ENCODE measurements around the gene FAIM.

DNA sequence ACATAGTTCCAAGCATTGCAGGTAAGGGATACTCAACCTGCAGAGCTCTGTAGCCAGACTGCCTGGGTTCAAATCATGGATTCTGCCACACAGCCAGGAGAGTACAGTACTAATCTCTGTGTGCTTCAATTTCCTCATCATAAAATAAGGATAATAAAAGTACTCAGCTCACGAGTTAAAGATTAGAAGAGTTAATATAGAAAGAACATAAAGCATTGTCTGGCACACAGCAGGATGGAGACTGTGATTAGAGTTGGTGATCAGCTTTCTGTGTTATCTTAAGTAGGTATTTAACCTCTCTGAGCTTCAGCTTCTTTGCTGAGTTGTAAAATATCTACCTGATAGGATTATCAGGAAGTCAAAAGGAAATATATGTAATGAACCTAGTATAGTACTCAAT lies 17.2 kb upstream of the FAIM start:
- TF ChIP-seq SMC3 (IDR thresholded peaks at IDR 0.05; ENCODE audit: low read depth, low read length) (no peak), CHD2 (IDR thresholded peaks at IDR 0.05; ENCODE audit: low read length, partially characterized antibody) (no peak), RFX5 (IDR thresholded peaks at IDR 0.05; ENCODE audit: low read length) (no peak), GABPA (IDR thresholded peaks at IDR 0.05; ENCODE audit: low read depth) (no peak), TAF1 (IDR thresholded peaks at IDR 0.05; ENCODE audit: borderline replicate concordance, low read depth, low read length) (no peak), TEAD4 (IDR thresholded peaks at IDR 0.05; ENCODE audit: borderline replicate concordance, insufficient read depth) (no peak), POLR2AphosphoS5 (IDR thresholded peaks at IDR 0.05; ENCODE audit: low read depth, low read length) (no peak)
- TF ChIP-seq, protein P1, sequence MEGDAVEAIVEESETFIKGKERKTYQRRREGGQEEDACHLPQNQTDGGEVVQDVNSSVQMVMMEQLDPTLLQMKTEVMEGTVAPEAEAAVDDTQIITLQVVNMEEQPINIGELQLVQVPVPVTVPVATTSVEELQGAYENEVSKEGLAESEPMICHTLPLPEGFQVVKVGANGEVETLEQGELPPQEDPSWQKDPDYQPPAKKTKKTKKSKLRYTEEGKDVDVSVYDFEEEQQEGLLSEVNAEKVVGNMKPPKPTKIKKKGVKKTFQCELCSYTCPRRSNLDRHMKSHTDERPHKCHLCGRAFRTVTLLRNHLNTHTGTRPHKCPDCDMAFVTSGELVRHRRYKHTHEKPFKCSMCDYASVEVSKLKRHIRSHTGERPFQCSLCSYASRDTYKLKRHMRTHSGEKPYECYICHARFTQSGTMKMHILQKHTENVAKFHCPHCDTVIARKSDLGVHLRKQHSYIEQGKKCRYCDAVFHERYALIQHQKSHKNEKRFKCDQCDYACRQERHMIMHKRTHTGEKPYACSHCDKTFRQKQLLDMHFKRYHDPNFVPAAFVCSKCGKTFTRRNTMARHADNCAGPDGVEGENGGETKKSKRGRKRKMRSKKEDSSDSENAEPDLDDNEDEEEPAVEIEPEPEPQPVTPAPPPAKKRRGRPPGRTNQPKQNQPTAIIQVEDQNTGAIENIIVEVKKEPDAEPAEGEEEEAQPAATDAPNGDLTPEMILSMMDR (IDR thresholded peaks at IDR 0.05) = no peak

All from SK-N-SH (cell line).